HL-60 (cell line): ENCODE measurements around the gene RITA1.

Source experiments
- CTCF ChIP-seq: IDR thresholded peaks from one replicate; pipeline ENCODE4 v1.5.1; 2011; ENCODE audit warnings: low read length, control low read depth, inconsistent platforms; ENCODE audit not compliant: insufficient read depth
- POLR2AphosphoS5 ChIP-seq: IDR thresholded peaks from 2 replicates; pipeline ENCODE4 v1.6.1; 2012; ENCODE audit warnings: low read depth
- SPI1 ChIP-seq: IDR thresholded peaks from 2 replicates; pipeline ENCODE4 v1.6.1; 2012; ENCODE audit warnings: low read depth, mild to moderate bottlenecking, borderline replicate concordance

- no peak for TF ChIP-seq CTCF
- no peak for TF ChIP-seq SPI1
- TF ChIP-seq POLR2AphosphoS5 = no peak
Measured at GRCh38 chr12:113158439-113159203, 26.9 kb upstream of the RITA1 start.
